ENCODE measurements around the gene POLE4.

GRCh38 chr2:74938264-74938663 lies 20.2 kb upstream of the POLE4 start:
- TF ChIP-seq PBX3 (IDR thresholded peaks at IDR 0.05) (no peak), POLR2AphosphoS5 (IDR thresholded peaks at IDR 0.05; ENCODE audit: low read depth, low read length) (no peak), FOSL2 (IDR thresholded peaks at IDR 0.05; ENCODE audit: borderline replicate concordance, low read depth) (no peak), CTCF (IDR thresholded peaks at IDR 0.05) (no peak), TCF12 (IDR thresholded peaks at IDR 0.05) (no peak)
